COLO668 (cell line): Measurements from ENCODE around the gene OLFM4.
A peak's percentile ranks its signal among the peaks of the same experiment; 100 is the strongest.

Experiments used
- DNase-seq: peaks from one replicate; lab custom pipeline; 2025; ENCODE audit not compliant: unreplicated experiment; lab: John Stamatoyannopoulos, UW

Gene OLFM4

DNA sequence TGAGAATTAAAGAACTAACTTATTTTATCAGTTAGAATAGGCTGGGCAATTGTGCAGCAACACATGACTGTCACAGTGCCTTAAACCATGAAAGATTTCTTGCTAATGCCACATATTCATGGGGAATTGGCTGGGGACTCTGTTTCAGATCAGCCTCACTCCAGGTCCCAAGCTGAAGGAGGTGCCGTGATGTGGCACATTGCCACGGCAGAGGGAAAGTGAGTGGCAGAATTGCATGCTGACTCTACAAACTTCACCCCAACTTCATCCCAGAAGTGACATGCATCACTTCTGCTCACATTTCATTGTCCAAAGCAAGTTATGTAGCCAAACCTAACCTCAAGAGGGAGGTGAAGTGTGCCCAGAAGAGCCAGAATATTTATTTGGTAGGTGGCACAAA is 37.8 kb downstream of the OLFM4 start:
- DNase-seq: no peak

DNA sequence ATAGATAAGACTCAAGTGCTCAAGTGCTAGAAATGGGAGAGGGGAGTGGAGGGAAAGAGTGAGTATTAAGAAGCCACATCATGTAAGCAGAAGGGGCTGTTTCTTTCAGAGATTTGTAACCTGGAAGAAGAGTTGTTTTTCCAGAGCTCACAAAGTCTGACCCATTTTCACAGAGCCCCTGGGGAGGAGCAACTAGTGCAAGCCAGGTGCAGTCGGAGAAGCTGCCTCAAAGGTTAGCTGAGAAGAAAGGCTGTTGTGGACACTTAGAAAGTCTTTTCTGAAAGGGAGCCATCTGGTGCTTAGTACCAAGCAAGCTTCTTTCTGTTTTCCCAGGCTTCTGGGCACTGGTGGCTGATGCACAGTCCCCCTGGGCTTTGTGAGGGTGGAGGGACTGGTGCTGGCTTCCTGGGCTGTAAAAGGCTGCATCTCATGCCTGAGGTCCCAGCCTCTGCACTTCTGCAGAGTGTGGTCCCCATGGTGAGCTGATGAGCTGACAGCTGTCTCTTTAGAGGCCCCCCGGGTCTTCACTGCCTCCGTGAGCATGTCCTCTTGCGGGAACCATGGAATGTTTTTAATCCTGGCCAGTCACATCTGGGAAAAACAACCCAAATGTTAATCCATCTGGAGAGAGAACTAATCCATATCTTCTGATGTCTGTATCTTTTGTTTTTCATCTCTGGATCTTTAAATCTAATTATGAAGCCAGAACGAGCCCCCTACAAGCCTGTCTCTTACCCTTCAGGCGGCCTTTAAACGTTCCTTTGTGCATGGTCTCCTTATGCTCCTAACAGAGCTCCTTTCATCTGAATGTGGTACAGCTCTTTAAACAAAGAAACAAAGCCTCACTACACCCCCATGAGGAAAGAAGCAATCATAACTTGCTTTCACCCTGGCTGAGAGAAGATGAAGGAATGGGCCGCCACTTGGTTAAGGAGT is 40.2 kb downstream of the OLFM4 start:
- DNase-seq: no peak

- no peak for DNase-seq
Observed at GRCh38 chr13:53069800-53070199, 41.2 kb downstream of the OLFM4 start.

GRCh38 chr13:53073711-53074110 is 45.1 kb downstream of the OLFM4 start:
- DNase-seq: no peak

DNA sequence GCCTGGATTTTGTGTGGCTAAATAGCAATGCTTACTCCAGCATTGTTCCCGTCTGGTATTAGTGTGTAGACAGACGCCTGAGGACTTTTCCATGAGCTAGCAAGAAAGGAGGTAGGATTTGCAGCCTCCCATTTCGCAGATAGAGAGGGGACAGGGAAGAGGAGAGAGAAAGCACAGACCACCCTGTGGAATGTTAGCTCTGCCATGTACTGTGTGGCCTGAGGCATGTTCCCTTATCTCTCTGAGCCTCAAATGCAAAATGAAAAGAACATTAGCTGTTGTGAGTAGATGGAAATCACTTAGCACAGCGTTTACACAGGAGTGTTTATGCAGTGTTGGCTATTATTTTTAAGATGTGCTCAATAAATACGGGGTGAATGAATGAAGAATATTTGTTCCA is 45.5 kb downstream of the OLFM4 start:
- DNase-seq: no peak

DNA sequence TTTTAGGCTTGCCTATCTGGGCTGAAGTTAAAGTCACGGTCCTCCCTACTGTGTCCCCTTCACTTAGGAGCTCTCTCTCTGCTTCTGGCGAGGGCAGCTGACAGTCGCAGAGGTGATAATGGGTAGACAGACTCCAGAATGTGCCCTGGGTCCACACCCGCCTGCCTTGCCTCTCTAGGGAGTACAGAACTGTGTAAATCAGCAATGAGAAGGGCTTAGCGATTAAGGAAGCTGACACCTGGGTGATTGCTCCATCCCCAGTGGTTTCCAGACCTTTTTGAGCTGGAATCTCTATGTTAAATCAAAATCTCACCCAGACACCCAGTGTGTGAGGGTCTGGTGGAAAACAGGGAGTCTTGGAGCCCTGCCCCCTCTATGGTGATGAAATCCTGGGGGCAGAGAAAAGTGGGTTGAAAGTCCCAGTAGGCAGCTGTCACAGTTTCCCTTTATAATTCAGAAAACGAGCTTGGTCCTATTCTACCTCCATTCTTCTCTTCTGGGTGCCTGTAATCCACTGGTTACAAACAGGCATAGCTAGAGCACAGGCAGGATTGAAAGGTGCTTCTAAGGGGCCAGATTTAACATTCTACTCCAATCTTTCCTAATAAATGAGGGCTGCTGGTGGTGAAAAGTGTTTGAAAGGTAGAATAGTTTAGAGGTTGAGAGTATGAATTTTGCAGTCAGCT is 46.9 kb downstream of the OLFM4 start:
- no peak for DNase-seq

DNA sequence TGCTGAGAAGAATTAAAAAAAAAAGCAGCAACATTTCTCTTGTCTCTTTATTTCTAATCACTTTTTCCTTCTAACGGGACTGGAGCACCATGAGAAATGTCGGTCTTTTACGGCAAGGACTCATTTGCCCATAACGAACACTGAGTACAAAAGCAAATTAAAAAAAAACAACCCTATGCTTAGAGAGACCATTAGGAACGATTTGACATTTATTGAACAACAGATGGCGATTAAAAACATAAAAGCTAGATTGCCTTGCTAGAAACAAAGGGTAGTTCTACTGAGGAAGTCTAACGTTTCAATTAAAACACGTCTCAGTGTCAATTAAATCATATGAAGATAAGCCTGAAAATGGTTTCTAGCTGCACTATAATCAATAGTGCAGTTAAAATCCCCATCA is 51.1 kb downstream of the OLFM4 start:
- DNase-seq: no peak

DNA sequence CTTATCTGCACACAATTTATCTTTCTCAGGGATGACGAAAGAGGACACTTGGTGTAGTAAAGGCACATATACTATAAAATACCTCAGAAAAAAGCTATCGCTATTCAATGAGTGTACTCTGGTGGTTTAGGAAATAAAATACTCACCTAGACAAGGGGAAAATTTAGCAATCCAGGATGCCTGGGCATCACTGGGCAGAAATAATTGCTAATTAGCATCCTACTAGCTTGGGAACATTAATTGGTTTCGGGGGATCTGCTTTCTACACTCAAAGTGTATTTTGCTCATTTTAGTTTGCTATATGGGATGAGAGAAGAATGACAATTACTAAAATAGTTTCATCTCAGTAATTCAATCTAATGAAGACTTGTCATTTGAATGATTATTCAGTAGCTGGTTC is 60.3 kb downstream of the OLFM4 start:
- no peak for DNase-seq

DNA sequence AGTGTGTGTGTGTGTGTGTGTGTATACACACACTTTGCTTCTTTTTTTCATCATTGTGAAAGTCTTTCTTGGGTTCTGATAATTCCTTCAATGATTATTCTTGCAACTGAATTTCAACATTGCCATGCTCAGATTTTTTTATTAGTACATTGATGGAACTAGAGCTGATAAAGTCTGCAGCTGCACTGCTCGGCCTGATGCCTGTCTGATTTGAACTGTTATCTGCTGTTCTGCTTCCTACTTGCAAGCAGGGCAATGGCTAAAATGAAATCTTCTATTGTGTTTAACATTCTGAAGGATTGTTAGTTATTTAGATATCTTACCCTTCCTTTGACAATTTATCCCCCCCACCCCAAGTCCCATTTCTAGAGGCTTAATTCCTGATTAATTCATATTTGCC is 61.3 kb downstream of the OLFM4 start:
- no peak for DNase-seq

DNA sequence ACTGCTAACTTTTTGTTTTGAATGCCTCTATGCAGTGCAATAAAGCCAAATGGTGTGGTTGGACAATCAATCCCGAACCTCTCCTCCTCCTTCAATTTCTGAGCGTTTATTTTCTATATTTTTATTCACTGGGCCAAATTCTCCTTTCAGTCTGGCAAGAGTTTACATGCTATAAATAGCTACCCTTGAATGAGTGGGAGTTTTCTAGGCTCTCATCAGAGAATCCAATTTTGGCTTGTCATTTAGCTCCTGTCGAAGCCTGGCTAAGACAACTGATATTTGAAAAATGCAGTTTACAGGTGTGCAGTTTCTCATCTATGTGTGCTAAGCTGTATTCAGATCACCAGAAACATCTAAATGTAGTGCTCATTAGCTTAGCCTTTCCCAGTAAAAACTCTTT is 61.8 kb downstream of the OLFM4 start:
- no peak for DNase-seq

GRCh38 chr13:53092931-53093330 is 64.3 kb downstream of the OLFM4 start:
- no peak for DNase-seq

DNA sequence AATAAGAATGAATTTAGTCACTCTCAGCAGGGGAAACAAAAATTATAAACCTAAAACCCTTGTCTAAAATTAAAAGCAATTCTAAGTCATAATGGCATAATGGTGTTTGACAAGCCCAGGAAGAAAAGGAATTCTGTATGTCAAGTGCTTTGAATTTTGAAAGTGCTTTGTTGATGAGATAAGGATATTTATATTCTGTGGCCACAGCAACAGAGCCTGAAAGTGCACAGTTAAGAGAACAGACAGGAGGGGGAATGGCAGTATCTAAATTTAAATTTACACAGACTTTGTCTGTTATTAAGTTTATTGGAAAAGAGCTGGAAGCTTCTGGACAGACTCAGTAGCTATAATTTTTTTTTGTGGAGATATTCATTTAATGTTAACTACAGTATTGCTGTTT is 69.8 kb downstream of the OLFM4 start:
- no peak for DNase-seq

- peak; percentile 73 for DNase-seq
Observed at GRCh38 chr13:53100394-53101063, 71.9 kb downstream of the OLFM4 start.
